ENCODE measurements around the gene FGF22.

DNA sequence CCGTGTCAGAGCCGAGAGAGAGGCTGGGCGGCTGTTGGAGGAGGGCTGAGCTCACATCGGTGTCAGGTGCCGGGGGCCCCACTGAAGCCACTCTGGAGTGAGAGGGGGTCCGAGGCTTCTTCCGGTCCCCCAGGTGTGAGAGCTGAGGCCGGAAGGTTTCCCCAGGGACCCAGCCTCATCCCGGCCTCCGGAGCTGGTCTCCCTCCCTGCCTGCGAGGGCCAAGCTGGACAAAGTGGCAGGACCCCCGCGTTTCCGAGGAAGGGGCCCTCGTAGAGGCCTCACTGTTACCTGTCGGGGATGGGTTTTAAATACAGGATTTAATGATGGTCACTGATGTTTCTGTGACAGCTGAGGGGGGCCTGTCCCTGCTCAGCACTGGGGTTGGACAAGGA, 43.4 kb upstream of the FGF22 start:
- TF ChIP-seq, protein P1, sequence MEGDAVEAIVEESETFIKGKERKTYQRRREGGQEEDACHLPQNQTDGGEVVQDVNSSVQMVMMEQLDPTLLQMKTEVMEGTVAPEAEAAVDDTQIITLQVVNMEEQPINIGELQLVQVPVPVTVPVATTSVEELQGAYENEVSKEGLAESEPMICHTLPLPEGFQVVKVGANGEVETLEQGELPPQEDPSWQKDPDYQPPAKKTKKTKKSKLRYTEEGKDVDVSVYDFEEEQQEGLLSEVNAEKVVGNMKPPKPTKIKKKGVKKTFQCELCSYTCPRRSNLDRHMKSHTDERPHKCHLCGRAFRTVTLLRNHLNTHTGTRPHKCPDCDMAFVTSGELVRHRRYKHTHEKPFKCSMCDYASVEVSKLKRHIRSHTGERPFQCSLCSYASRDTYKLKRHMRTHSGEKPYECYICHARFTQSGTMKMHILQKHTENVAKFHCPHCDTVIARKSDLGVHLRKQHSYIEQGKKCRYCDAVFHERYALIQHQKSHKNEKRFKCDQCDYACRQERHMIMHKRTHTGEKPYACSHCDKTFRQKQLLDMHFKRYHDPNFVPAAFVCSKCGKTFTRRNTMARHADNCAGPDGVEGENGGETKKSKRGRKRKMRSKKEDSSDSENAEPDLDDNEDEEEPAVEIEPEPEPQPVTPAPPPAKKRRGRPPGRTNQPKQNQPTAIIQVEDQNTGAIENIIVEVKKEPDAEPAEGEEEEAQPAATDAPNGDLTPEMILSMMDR (conservative IDR thresholded peaks at IDR 0.05; ENCODE audit: low read depth, low read length): no peak
- no peak for TF ChIP-seq EZH2phosphoT487 (IDR thresholded peaks at IDR 0.05; ENCODE audit: borderline replicate concordance, low read length)
- no peak for TF ChIP-seq EZH2 (IDR thresholded peaks at IDR 0.05; ENCODE audit: low read length, unreplicated experiment)
